Neural progenitor cell (in vitro differentiated cells): Measurements from ENCODE around the gene SURF4. TPM values are rescaled to one million over a fixed set of nuclear protein-coding genes. Genes with fewer than 3 reads are reported as not detected.

ENCODE experiments used
- DNase-seq: peaks from one replicate; pipeline ENCODE4 v3.0.0-alpha.2; 2016; ENCODE audit warnings: low spot score
- H2AFZ ChIP-seq: fragments of 200-600 bp; sonication (generic); replicated peaks from 2 replicates; pipeline ENCODE4 v1.6.1; 2016; ENCODE audit warnings: antibody characterized with exemption
- H3F3A ChIP-seq: fragments of 200-600 bp; sonication (generic); 2 replicates; pipeline ENCODE4 v1.6.1; 2016; ENCODE audit warnings: antibody characterized with exemption, low read depth
- H3K27ac ChIP-seq: fragments of 200-600 bp; sonication (generic); 2 replicates; pipeline ENCODE4 v1.5.1; 2016; ENCODE audit warnings: mild to moderate bottlenecking
- H3K27me3 ChIP-seq: fragments of 200-600 bp; sonication (generic); 2 replicates; pipeline ENCODE4 v1.6.1; 2016; ENCODE audit warnings: mild to moderate bottlenecking, moderate library complexity
- H3K36me3 ChIP-seq: fragments of 200-600 bp; sonication (generic); 2 replicates; pipeline ENCODE4 v1.5.1; 2016
- H3K4me1 ChIP-seq: fragments of 200-600 bp; sonication (generic); 2 replicates; pipeline ENCODE4 v1.6.1; 2016; ENCODE audit warnings: mixed run types
- H3K4me2 ChIP-seq: fragments of 200-600 bp; sonication (generic); 2 replicates; pipeline ENCODE4 v1.6.1; 2016
- H3K4me3 ChIP-seq: fragments of 200-600 bp; sonication (generic); 2 replicates; pipeline ENCODE4 v1.5.1; 2016
- H3K79me2 ChIP-seq: fragments of 200-600 bp; sonication (generic); 2 replicates; pipeline ENCODE4 v1.6.1; 2016; ENCODE audit warnings: low read depth
- H3K9ac ChIP-seq: fragments of 200-600 bp; sonication (generic); 2 replicates; pipeline ENCODE4 v1.6.1; 2016
- H3K9me3 ChIP-seq: fragments of 200-600 bp; sonication (generic); 2 replicates; pipeline ENCODE4 v1.5.1; 2016; ENCODE audit warnings: low read depth
- H4K20me1 ChIP-seq: fragments of 200-600 bp; sonication (generic); 2 replicates; pipeline ENCODE4 v1.6.1; 2016; ENCODE audit warnings: low read depth
- H3K27ac Mint-ChIP-seq: 3 replicates; pipeline ENCODE4 v1.8.0; 2021; ENCODE audit warnings: mixed read lengths
- H3K27me3 Mint-ChIP-seq: 2 replicates; pipeline ENCODE4 v1.8.0; 2022; ENCODE audit warnings: low read depth, mild to moderate bottlenecking, inconsistent platforms, moderate library complexity, mixed read lengths; ENCODE audit not compliant: insufficient read depth
- H3K36me3 Mint-ChIP-seq: 3 replicates; pipeline ENCODE4 v1.8.0; 2021; ENCODE audit warnings: mixed read lengths
- H3K4me1 Mint-ChIP-seq: 3 replicates; pipeline ENCODE4 v1.8.0; 2021; ENCODE audit warnings: mixed read lengths
- H3K4me3 Mint-ChIP-seq: 3 replicates; pipeline ENCODE4 v1.8.0; 2021; ENCODE audit warnings: mild to moderate bottlenecking, moderate library complexity, mixed read lengths
- H3K9me3 Mint-ChIP-seq: 3 replicates; pipeline ENCODE4 v1.8.0; 2020; ENCODE audit warnings: mixed read lengths
- EZH2 ChIP-seq: fragments of 200-600 bp; sonication (generic); IDR thresholded peaks from 2 replicates; pipeline ENCODE4 v1.6.1; 2017; ENCODE audit warnings: antibody characterized with exemption, mild to moderate bottlenecking, moderate library complexity
- EZH2phosphoT487 ChIP-seq: fragments of 200-600 bp; sonication (generic); IDR thresholded peaks from 2 replicates; pipeline ENCODE4 v1.6.1; 2017; ENCODE audit warnings: antibody characterized with exemption
- total RNA-seq: library from RNA; depleted of rRNA; stranded (reverse); fragments of >200 nt; gene quantifications from 2 replicates; pipeline ENCODE4 v1.2.3, GENCODE V29; 2015; ENCODE audit warnings: low replicate concordance
- TF ChIP-seq, protein P1 (sequence below): fragments of 200-600 bp; sonication (generic); IDR thresholded peaks from 2 replicates; pipeline ENCODE4 v1.5.1; 2017; ENCODE audit warnings: antibody characterized with exemption, mild to moderate bottlenecking

Gene SURF4
- total RNA-seq, 1 donor from 2014 or later = 102 TPM

DNA sequence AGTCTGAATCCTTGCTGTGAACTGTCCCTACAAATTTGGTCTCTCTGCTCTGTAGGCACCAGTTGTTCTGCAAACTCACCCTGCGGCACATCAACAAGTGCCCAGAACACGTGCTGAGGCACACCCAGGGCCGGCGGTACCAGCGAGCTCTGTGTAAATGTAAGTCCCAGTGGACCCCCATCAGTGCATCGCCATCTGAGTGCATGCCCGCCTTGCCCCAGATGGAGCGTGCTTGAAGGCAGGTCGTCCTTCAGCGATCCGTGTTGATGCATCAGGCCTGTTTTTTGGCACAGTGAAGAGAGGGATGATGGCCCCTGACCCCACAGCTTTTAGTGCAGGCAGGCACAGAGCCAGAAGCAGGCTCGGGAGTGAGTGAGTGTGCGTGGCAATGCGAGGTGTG lies 18.2 kb downstream of the SURF4 start:
- Histone ChIP-seq H3K27me3 (no peaks in the 10 kb centered on the region), H3K79me2 (peaks cover 33% of the 10 kb centered on the region), H3F3A (peaks cover 27% of the 10 kb centered on the region), H3K9ac (no peak overlapping the region), H3K4me2 (peak overlapping the region; percentile 77), H3K27ac (no peak overlapping the region), H2AFZ (no peak overlapping the region), H3K9me3 (no peaks in the 10 kb centered on the region), H4K20me1 (peaks cover 55% of the 10 kb centered on the region), H3K4me1 (peaks cover 11% of the 10 kb centered on the region), H3K36me3 (no peaks in the 10 kb centered on the region), H3K4me3 (peak overlapping the region; percentile 88)
- Mint-ChIP-seq H3K9me3 (no peaks in the 10 kb centered on the region), H3K36me3 (peaks cover 23% of the 10 kb centered on the region), H3K4me3 (peak overlapping the region; percentile 85), H3K27ac (no peak overlapping the region), H3K27me3 (peaks cover 3% of the 10 kb centered on the region), H3K4me1 (peaks cover 13% of the 10 kb centered on the region)
- DNase-seq = no peak
- TF ChIP-seq EZH2 (no peak), EZH2phosphoT487 (no peak)
- TF ChIP-seq, protein P1, sequence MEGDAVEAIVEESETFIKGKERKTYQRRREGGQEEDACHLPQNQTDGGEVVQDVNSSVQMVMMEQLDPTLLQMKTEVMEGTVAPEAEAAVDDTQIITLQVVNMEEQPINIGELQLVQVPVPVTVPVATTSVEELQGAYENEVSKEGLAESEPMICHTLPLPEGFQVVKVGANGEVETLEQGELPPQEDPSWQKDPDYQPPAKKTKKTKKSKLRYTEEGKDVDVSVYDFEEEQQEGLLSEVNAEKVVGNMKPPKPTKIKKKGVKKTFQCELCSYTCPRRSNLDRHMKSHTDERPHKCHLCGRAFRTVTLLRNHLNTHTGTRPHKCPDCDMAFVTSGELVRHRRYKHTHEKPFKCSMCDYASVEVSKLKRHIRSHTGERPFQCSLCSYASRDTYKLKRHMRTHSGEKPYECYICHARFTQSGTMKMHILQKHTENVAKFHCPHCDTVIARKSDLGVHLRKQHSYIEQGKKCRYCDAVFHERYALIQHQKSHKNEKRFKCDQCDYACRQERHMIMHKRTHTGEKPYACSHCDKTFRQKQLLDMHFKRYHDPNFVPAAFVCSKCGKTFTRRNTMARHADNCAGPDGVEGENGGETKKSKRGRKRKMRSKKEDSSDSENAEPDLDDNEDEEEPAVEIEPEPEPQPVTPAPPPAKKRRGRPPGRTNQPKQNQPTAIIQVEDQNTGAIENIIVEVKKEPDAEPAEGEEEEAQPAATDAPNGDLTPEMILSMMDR = no peak

DNA sequence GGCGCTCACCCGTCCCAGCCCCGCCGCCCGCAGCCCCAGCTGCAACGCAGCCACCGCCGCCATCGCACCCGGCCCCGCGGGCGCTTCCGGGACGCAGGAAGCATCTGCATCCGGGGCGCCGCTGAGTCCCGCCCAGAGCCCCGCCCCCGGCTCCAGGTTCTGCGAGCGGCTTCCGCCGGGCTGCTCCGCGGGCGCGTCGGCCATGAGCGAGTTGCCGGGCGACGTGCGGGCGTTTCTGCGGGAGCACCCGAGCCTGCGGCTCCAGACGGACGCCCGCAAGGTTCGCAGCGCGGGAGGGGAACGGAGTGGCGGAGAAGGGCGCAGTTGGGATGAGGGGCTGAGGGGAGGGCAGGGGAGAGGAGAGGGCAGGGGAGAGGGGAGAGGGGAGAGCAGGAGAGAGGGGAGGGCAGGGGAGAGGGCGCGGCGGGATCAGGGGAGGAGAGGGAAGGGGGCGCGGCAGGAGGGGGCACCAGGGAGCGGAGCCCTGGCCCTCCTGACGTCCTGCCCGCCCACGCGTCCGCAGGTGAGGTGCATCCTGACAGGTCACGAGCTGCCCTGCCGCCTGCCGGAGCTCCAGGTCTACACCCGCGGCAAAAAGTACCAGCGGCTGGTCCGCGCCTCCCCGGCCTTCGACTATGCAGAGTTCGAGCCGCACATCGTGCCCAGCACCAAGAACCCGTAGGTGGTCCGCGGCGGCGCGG lies 19.3 kb downstream of the SURF4 start, which contains the start of the genes SURF1 and SURF2:
SURF1 (minus strand) TSS at position 97 of the 701 bp plus-strand sequence; CDS start at position 63, 34 bp downstream.
SURF2 (plus strand) TSS at position 160 of the 701 bp plus-strand sequence; CDS start at position 203, 43 bp downstream.
- H3K4me3 Mint-ChIP-seq = peak within 1 kb of the TSS; percentile 93
- Histone ChIP-seq H3K4me2 (peak within 1 kb of the TSS; percentile 77), H3K9ac (peak within 1 kb of the TSS; percentile 84), H3K4me1 (peaks cover 11% of the 10 kb centered on the region), H3K4me3 (peak within 1 kb of the TSS; percentile 88), H2AFZ (no peak within 1 kb of the TSS), H3K9me3 (no peaks in the 10 kb centered on the region), H4K20me1 (peaks cover 64% of the 10 kb centered on the region), H3K27ac (no peak within 1 kb of the TSS), H3F3A (peaks cover 38% of the 10 kb centered on the region), H3K79me2 (peaks cover 33% of the 10 kb centered on the region), H3K27me3 (no peaks in the 10 kb centered on the region), H3K36me3 (no peaks in the 10 kb centered on the region)
- H3K4me1 Mint-ChIP-seq = peaks cover 13% of the 10 kb centered on the region
- DNase-seq = peak; percentile 95
- H3K27ac Mint-ChIP-seq = peak within 1 kb of the TSS; percentile 46
- H3K36me3 Mint-ChIP-seq = peaks cover 20% of the 10 kb centered on the region
- no peaks in the 10 kb centered on the region for H3K9me3 Mint-ChIP-seq
- peaks cover 3% of the 10 kb centered on the region for H3K27me3 Mint-ChIP-seq
- TF ChIP-seq EZH2phosphoT487 (no peak), EZH2 (no peak)
- TF ChIP-seq, protein P1 = no peak

DNA sequence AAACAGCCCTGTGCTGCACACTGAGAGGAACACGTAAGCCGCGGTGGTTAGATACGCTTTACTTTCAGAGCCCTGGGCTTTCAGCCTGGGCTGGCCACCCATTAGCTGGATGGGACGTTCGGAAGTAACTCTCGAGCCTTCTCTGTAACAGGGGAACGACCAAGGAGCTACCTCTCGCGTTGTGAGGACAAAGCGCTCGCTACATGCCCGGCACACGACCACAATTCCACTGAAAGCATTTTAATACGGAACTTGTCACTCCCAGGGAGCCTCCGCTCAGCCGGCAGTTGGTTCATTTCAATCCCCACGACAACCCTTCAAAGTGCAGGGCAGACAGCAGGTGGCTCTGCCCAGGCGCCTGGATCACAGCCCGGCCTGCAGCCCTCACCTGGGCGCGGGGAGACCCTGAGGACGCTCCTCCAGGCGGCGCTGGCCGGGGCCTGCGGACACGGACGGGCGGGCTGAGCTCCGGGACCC lies 19.9 kb downstream of the SURF4 start:
- peaks cover 5% of the 10 kb centered on the region for H3K27me3 Mint-ChIP-seq
- TF ChIP-seq EZH2 (no peak), EZH2phosphoT487 (no peak)
- TF ChIP-seq, protein P1 = no peak
- H3K4me3 Mint-ChIP-seq = peak overlapping the region; percentile 93
- Histone ChIP-seq H3K27ac (no peak overlapping the region), H3K79me2 (peaks cover 33% of the 10 kb centered on the region), H3K27me3 (no peaks in the 10 kb centered on the region), H3K9ac (peak overlapping the region; percentile 84), H3K4me3 (peak overlapping the region; percentile 88), H3K4me2 (peak overlapping the region; percentile 77), H2AFZ (no peak overlapping the region), H3K4me1 (peaks cover 11% of the 10 kb centered on the region), H4K20me1 (peaks cover 65% of the 10 kb centered on the region), H3F3A (peaks cover 38% of the 10 kb centered on the region), H3K9me3 (no peaks in the 10 kb centered on the region), H3K36me3 (peaks cover 4% of the 10 kb centered on the region)
- DNase-seq = no peak
- H3K4me1 Mint-ChIP-seq = peaks cover 13% of the 10 kb centered on the region
- H3K27ac Mint-ChIP-seq = peak overlapping the region; percentile 46
- H3K9me3 Mint-ChIP-seq = no peaks in the 10 kb centered on the region
- H3K36me3 Mint-ChIP-seq = peaks cover 18% of the 10 kb centered on the region
